ENCODE results near the gene AKAP6.
"Not testable (repeated sequence)": the region's sequence is repeated elsewhere in the genome, so short reads cannot be mapped to it uniquely, and the experiment has no call there.

AKAP6 gene

DNA sequence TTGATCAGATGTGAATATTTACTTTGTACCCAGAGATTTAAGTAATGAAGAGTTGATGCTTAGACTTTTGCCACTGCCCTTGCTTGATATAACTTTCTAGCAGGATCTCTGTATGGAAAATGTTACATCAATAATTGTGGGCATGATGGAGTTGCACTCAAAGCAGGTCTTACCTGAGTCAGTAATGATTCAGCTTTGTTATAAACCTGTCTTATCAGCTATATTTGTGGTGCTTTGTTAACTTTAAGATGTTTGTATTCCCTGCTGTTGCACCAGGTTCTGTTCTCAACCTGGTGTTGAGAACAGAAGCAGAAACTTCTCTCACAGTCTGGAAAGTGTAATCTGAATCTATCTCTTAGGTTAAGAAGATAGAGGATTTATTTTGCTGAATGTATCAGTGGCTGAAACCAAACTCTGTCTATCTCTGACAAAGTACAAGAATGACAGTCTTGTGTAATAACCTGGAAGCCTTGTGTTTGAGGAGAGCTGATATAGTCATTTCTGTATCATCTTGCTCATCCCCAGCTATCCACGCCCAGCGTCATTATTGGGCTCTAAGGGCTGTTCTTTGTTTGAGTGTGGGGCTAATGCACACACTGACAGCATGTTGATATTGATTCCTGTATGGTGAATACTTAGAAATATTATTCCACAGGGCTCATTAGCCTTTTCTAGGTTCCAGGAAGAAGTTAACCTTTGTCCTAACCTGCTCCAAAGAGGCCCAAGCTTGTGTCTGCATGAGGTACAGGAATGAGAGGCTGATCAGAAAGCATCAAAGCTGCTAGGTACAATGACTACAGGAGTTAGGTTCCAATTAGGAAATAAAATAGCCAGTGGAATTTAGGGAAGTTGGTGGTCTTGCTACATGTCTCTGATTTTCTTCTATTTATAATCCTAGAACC, 3.6 kb downstream of the AKAP6 start:
- DNase-seq: no peak

DNA sequence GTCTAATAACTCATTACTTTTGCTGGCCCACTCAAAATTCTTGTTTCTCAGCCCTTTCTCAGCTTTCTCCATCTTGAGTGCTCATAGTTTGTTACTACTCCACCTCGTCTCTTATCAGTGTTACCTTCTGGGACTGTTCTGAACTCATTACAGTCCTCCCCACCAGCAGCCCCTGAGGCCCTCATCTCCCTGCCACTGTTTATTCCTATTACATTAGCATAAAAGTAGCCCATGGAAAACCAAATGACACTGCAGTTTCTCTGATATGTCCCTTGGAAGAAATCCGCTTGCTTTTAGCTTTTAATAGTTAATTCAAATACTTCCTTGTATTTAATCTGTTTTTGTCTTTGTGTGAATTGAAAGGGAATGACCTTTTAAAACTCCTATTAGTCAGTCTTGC, 7.6 kb downstream of the AKAP6 start:
- no peak for DNase-seq

DNA sequence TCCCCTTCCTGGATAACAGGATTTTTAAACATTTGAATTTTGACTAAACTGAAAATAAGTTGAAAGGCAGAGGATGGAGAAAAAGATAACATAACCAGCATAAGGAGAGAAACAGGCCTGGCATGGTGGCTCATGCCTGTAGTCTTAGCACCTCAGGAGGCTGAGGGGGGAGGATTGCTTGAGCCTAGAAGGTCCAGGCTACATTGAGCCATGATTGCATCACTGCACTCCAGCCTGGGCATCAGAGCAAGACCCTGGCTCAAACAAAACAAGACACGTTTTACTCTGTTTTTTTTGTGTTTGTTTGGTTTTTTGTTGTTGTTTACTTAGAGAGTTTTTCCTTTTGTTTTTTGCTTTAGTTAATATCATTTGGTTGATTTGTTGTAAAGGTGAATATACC, 8.7 kb downstream of the AKAP6 start:
- no peak for DNase-seq

DNA sequence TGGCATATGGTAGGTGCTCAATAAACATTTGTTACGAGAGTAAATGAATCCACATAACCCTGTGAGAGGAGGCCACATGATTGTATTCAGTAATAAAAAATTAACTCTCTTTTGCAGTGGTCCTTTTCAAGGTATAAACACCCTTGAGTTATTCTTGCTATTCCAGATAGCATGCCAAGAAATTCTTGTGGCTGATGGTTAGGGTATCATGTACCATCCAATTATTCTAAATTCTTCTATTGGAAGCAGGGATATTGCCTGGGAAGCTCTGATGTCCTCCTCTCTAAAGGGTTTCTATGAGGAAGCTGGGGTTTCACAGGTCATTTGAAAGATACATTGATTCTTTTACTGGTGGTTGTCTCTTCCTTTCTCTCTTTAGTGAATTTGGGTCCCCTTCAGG, 10.1 kb downstream of the AKAP6 start:
- no peak for DNase-seq

DNA sequence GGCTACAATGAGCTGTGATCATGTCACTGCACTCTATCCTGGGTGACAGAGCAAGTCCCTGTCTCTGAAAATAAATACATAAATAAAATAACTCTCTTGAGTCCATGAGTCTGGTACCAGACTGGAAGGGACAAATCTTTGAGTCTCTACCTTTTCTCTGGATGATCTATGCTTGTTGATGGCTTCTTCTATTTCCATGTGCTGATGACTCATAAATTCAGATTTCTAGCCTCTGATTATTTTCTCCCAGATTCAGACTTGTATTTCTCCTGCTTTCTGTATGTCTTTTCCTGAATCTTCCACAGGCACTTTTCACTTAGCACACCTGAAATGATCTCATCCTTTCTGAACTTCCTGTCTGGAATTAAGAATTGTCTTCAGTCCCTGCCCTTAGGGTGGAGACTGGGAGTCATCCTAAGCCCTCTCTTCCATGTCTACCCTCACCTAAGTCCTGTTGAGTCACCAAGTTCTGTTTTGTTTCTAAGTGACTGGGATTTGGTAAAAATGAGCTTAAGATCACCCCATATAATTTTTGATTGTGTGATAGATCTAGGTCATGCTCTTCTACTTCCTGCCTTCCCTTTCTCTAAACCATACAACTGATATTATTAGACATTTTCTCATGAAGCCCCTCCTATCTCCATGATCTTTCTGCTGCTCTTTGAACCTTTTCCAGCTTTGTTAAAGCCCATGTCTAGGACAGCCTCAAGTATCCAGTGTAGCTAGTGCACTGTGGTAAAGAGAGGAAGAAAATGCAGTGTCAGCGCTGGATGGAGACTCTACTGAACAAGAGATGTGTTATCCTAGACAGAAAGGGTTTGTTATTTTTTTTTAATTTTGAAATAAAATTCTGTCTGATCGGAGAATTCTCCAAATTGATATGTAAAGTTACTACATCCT, 13.1 kb downstream of the AKAP6 start:
- DNase-seq: no peak

DNA sequence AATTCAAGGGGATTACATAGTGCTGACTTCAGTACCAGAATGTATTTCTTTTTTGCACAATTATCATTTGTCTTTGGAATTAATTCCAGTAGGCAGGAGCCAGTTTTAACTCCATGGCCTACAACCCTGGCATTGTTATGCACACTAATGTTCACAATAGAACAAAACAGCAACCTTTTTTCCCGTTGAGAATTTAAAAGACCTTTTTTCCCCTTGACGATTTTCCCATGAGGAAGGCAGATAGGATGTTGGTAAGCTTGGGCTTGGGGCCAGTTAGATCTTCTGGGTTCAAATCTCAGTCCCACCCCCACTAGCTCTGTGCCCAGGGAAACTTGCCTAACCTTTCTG, 13.7 kb downstream of the AKAP6 start:
- no peak for DNase-seq

DNA sequence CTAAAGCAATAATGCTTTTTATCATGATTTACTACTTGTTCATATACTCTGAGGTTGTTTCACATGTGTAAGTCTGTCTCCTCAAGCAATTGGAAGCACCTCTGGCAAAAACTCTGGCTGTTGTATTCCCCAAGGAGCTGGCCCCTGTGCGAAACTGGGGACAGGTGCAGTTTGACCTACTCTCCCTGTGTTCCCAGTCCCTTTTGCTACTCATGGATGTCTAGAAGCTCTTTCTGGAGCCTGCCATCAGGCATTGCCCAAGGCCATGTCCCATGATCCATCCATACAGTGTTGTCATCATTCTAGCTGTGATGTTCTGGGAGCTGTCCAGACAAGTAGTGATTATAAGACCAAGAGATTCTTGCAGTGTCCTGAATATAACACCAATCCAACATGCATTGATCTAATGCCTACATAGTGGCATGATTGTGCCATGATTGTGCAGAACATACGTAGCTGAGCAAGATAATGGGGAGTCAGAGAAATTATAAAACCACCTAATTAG, 14.9 kb downstream of the AKAP6 start:
- DNase-seq: no peak

DNA sequence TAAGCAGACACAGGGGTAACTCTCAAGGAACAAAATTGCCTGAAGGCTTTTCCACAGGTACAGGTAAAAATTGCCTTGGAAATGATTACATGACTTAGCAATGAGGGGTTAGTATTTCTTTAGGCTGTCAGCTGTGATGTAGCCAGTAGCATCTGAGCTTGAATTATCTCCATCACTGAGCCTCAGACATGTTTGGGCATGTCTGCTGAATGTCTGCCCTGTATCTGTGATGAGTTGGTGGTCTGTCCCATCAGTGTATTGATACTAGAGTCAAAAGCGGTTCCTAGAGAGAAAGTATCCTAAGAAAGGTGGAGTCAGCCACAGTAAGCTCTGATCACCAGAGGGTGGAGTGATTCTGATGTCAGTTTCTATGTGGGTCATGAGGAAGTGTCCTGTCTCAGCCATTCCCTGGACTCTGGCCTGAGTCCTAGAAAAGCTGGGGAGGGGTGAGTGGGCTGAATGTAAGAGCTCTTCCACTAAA, 16.3 kb downstream of the AKAP6 start:
- no peak for DNase-seq

DNA sequence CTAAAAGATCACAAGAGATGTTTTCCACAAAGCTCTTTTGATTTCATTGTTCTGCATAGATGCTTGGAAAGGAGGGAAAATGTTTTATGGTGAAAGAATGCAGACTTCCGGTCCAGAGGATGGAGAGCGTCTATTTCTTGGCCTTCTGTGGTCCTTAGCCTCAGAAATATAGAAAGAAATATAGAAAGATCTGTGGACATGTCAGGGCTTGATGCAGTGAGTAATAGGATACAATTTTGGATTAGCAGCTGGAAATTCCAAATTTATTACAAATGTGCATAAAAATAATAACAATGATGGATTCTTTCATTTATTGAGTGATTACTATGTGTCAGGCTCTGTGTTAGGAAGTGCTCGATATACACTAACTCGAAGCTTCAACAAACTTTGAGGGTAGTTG, 20.2 kb downstream of the AKAP6 start:
- DNase-seq: no peak

DNA sequence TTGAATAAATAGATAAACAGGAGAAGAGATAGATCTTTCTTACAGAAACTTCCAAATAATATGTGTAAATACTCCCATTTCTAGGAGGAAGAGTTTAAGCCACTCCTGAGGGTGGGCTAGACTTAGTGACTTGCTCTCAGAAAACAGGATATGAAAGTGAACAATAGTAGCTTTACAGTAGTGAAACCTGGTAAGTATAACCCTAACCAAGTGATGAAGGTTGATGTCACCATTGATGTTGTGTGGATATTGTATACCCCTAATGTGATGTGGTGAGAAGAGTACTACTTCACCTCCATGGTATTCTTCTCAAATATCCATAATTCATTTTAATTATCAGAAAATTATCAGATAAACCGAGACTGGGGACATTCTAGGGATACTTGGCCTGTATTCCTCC, 20.9 kb downstream of the AKAP6 start:
- DNase-seq: no peak

DNA sequence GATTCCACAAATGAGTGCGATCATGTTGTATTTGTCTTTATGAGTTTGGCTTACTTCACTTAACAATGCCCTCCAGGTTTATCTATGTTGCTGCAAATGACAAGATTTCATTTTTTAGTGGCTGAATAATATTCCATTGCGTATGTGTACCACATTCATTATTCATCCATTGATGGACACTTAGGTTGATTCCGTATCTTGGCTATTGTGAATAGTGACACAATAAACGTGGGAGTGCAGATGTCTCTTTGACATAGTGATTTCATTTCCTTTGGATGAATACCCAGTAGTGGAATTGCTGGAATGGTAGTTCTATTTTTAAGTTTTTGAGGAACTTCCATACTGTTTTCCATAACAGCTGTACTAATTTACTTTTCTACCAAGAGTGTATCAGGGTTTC, 23.5 kb downstream of the AKAP6 start:
- DNase-seq: no peak

DNA sequence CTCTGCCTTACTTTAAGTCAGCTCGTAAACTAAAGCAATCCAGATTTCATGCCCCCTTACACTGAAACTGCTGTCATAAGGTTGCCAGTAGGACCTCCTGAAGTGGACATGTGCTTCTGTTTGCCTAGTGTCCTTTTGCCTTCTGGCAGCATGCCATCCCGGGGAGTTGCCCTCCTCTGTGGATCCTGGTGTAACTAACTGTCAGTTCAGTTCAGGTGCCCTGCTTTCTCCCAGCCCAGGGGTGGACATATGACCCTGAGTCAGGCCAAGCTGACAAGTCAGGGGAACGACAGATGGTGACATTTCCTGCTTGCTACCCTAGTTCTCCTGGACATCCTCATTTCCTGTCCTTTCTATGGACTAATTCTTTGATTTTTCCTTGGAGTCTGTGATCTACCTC, 25.6 kb downstream of the AKAP6 start:
- no peak for DNase-seq

DNA sequence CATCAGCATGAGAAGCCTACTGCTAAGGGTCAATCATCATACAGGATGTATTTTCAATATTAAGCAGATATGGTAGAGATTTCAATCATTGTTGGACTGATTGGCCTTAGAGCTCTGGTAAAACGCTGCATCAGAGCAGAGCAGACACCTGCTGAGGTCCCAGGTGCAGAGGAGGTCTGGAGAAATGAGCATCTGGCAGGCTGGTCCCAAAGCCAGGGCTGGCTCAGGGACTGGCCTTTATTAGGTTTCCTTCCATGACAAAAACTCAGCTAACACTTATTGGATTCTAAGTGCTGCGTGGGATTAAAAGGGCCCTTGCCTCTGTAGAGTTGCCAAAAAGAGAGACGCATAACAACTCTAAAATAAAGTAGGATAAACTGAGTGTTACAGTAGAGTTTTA, 29.7 kb downstream of the AKAP6 start:
- DNase-seq: no peak

DNA sequence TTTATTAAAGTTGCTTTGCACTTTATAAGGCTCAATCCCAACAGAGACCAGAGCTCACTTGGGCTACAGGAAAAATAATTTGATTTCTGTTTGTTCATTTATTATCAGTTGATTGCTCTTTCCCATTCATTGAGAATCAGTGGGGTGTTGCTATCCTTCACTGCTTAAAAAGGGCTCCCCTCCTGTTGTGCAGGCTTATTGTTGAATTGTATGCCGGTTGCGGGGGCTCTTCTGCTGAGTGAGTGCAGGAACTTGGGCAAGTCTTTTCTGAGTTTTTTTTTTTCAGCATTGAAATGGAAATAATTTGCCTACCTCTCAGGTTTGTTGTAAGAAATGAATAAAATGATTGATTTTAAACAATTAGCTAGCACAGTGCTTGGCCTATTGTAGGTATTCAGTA, 32.6 kb downstream of the AKAP6 start:
- DNase-seq: no peak

DNA sequence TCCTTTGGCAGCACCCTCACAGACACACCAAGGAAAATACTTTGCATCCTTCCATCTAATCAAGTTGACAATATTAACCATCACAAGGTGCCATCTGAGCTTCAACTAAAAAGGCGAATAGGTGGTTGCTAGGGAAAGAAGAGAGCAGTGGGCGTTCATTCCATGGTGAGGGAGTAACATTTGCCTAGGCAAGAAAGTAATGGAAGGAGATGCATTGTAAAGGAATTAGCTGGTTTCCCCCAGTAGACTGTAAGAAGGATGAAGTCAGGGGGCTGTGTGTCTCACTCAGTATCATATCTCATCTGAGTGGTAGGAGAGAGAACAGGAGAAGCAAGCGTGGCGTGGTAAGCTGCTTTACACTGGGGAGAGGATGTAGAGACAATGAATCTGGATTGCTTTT, 34.7 kb downstream of the AKAP6 start:
- DNase-seq: no peak

DNA sequence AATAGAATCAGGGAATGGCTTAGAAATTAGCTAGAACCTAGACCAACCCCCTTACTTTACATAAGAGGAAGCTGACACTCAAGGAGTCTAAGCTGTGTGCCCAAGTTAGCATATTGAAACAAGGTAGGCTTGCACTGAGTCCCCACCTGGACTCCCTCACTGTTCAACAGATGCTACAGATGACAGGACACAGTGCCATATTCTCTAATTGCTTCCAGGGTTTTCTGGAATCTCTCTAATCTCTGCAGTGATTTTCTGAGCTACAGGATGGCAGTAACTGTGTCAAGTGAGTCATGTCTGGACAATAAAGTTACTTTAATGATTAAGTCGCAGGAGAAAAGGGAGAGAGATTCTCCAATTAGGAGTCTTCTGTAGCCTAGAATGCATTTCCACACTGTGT, 35.8 kb downstream of the AKAP6 start:
- DNase-seq: no peak

DNA sequence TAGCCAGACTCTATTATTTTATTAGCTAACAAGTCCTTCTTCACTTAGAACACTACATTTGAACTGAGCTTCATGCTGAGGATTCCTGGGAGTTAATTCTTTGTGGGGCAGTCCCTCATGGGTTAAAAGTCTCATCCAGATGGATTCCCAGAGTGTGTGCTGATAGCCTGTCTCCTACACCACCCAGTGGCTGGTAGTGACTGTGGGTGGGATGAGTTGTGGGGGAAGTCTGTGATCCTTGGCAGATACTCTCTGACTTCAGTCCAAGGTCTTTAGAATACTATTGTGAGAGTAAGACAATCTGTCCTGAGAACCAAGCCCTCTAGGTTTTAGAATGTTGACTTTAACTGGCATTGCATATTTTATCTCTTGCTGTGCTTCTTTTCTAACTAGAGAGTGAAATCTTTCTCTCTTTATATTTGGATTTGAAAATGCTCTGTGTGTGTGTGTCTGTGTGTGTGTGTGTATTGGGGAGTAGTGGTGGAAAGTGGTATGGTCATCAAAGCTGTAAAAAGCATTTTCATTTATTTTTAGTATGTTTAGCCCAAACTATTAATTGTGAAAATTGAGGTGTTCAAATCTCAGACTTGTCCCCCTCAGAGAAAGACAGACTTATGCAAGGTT, 37.3 kb downstream of the AKAP6 start:
- DNase-seq: no peak

DNA sequence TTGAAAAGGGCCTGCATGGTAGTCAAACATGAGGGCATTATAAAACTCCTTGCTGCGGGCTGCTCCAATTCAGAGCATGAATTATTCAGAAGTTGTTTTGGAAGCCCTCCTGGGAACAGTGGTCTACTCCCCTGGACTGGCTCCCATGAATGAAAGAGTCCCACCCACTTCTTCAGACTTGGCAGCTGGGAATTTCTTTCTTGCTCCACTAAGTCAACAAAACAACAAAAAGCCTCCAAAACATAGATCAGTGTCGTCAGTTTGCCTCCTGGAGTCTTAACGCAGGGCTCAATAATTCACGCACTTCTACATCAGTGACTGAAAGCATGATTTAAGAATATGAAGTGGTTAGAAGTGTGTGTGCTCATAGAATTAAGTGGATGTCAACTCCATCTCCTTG, 37.9 kb downstream of the AKAP6 start:
- DNase-seq: no peak

DNA sequence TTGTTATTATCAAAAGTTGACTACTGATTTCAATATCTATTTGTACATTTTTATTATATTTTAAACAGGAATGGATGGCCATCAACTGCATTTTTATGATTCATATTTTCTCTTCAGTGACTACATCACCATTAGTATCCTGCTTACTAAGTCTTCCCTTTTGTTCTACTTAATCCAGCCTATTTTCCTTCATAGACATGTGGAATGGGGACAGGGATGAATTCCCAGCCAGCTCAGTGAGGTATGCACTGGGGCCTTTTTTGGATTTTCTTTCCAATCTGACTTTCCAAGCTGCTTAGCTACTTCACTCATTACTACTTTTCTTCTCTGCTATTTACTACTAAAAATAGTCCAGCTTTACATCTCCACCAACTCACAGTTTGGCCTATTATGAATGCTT, 38.4 kb downstream of the AKAP6 start:
- DNase-seq: no peak

DNA sequence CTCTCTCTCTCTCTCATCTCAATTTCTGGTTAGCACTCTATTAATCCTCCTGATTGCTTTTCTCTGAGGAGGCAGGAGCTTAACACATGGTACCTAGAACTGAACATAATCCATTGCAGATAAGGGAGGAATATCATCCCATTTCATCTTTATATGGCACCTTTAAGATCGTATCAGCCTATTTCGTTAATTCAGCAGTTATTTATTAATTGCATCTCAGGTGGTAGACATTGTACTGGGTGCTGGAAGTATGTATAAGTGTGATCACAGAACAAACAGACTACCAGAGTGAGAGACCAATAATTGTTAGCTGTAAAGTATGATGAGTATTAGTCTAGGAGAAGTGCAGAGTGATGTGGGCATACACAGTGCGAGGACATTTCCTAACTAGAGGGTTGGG, 39.0 kb downstream of the AKAP6 start:
- DNase-seq: no peak

DNA sequence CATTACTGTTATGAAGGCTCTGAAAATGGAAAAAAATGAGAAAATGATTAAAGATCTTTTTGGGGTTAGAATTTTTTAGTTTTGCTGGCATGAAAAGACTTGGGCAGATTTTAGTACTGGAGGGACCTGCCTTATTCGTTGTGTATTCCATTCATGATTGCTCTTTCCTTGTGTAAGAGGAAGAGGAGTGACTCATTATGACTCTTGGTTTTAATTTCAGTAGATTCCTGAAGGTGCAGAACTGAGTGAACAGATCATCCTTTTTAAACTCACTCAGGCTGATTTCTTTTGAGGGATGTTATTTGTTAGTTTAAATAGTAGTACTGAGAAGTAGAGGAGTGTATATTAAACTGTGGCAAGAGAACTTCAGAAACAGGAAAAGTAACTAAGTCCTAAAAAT, 41.6 kb downstream of the AKAP6 start:
- DNase-seq: no peak

DNA sequence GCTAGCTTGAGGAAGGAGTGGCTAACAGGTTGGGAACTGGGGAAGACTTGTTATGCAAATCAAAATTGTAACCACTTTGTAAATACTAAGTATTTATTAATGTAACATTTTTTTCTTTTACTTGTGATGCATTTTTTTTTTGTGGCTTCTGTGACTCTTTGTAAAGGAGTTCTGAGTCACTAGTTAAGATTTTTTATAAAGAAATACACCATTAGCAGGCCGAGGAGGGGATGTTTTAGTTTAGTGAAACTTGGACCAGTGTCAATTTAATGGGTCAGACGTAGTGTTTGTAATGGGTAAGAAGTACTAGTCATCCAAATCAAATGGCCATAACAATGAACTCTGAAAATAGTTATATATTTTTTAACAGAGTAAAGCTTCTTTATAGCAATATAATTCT, 43.1 kb downstream of the AKAP6 start:
- DNase-seq: no peak

DNA sequence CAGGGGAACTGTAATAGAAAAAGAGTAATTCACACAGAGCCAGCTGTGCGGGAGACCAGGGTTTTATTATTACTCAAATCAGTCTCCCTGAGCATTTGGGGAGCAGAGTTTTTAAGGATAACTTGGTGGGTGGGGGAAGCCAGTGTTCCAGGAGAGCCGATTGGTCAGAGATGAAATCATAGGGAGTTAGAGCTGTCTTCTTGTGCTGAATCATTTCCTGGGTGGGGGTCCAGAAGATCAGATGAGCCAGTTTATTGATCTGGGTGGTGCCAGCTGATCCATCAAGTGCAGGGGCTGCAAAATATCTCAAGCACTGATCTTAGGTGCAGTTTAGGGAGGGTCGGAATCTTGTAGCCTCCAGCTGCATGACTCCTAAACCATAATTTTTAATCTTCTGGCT, 44.1 kb downstream of the AKAP6 start:
- not testable (repeated sequence) for DNase-seq

DNA sequence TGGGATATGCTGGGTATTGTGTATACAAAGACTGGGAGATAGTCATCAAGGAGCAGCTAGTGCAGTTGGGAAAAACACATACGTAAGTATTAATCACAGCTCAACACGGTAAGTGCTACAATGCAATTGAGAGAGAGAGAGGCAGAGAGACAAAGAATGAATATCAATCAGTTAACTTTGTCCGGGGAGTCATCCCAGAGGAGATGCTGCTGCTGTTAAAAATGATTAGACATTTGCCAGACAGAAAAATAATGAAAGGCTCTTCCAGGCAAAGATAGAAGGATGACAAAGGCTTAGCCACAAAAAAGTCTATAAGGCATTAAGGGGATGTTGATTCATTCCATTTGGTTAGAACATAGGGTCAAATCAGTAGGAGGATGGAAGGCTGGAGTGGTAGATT, 45.1 kb downstream of the AKAP6 start:
- no peak for DNase-seq
